Naive thymus-derived CD4-positive, alpha-beta T cell (primary cell): ENCODE measurements around the gene KCNK4. TPM values are rescaled to one million over a fixed set of nuclear protein-coding genes. Genes with fewer than 3 reads are reported as not detected.
"Not testable (repeated sequence)": the region's sequence is repeated elsewhere in the genome, so short reads cannot be mapped to it uniquely, and the experiment has no call there.

Experiments
- ATAC-seq: fragments of 150-1000 bp; cut with Tn5 transposase; 2 replicates; pipeline ENCODE4 v1.10.0; 2021; ENCODE audit warnings: mild to moderate bottlenecking, moderate library complexity
- CTCF ChIA-PET: fragments of 350-600 bp; sonication (Branson Sonifier 250); formaldehyde crosslinking; loops from one replicate; lab custom pipeline; 2021; ENCODE audit warnings: antibody characterized with exemption; lab: Charles Lee
- POLR2A ChIA-PET: fragments of 350-600 bp; sonication (Branson Sonifier 250); formaldehyde crosslinking; loops from one replicate; lab custom pipeline; 2021; ENCODE audit warnings: antibody characterized with exemption, inconsistent platforms; lab: Charles Lee
- DNase-seq, 9 donors: peaks; one replicate each; pipeline versions ENCODE4 v3.0.0 to v3.0.0-alpha.2; 2020 to 2022; ENCODE audit warnings: mixed read lengths in 1 of 9
- H3K27ac ChIP-seq: one replicate; pipeline ENCODE4 v1.7.0; 2013; ENCODE audit warnings: mild to moderate bottlenecking, low read depth, low read length, moderate library complexity
- H3K27me3 ChIP-seq, 2 donors: one replicate each; pipeline ENCODE4 v1.7.0; 2013; ENCODE audit warnings: low read length in 2 of 2, mild to moderate bottlenecking in 2 of 2, moderate library complexity in 2 of 2; ENCODE audit not compliant: control insufficient read depth in 2 of 2, insufficient read depth in 2 of 2
- H3K36me3 ChIP-seq, 3 experiments: 1 replicate in 2 of 3; 2 replicates in 1 of 3; pipeline ENCODE4 v1.7.0; 2013; ENCODE audit warnings: low read length in 3 of 3, mild to moderate bottlenecking in 3 of 3, moderate library complexity in 1 of 3; ENCODE audit not compliant: insufficient read depth in 3 of 3, control insufficient read depth in 2 of 3
- H3K4me1 ChIP-seq, 2 donors: one replicate each; pipeline ENCODE4 v1.7.0; 2013; ENCODE audit warnings: low read length in 2 of 2, mild to moderate bottlenecking in 2 of 2, moderate library complexity in 1 of 2; ENCODE audit not compliant: control insufficient read depth in 2 of 2, insufficient read depth in 2 of 2
- H3K4me3 ChIP-seq: 2 replicates; pipeline ENCODE4 v1.7.0; 2013; ENCODE audit warnings: mild to moderate bottlenecking, low read length
- H3K9me3 ChIP-seq, 3 experiments: 1 replicate in 2 of 3; 2 replicates in 1 of 3; pipeline ENCODE4 v1.7.0; 2013; ENCODE audit warnings: low read length in 3 of 3; ENCODE audit not compliant: control insufficient read depth in 2 of 3
- H3K27ac Mint-ChIP-seq, 9 donors: one replicate each; pipeline ENCODE4 v1.8.0; 2020 to 2022; ENCODE audit warnings: mixed read lengths in 9 of 9, mild to moderate bottlenecking in 8 of 9, moderate library complexity in 5 of 9, inconsistent platforms in 2 of 9
- H3K27me3 Mint-ChIP-seq, 5 donors: one replicate each; pipeline ENCODE4 v1.8.0; 2021 to 2022; ENCODE audit warnings: mixed read lengths in 5 of 5, mild to moderate bottlenecking in 1 of 5
- H3K36me3 Mint-ChIP-seq, 5 donors: one replicate each; pipeline ENCODE4 v1.8.0; 2020 to 2022; ENCODE audit warnings: mixed read lengths in 5 of 5, mild to moderate bottlenecking in 3 of 5, inconsistent platforms in 1 of 5
- H3K4me1 Mint-ChIP-seq, 7 donors: one replicate each; pipeline ENCODE4 v1.8.0; 2020 to 2022; ENCODE audit warnings: mixed read lengths in 7 of 7, mild to moderate bottlenecking in 3 of 7, inconsistent platforms in 1 of 7
- H3K4me3 Mint-ChIP-seq, 10 donors: one replicate each; pipeline ENCODE4 v1.8.0; 2020 to 2022; ENCODE audit warnings: mild to moderate bottlenecking in 10 of 10, mixed read lengths in 10 of 10, moderate library complexity in 6 of 10, inconsistent platforms in 2 of 10
- H3K9me3 Mint-ChIP-seq, 11 donors: one replicate each; pipeline ENCODE4 v1.8.0; 2020 to 2022; ENCODE audit warnings: mixed read lengths in 11 of 11, mild to moderate bottlenecking in 4 of 11, inconsistent platforms in 1 of 11, moderate library complexity in 1 of 11
- intact Hi-C, 2 donors: fragments of 100-400 bp; cut with micrococcal nuclease; formaldehyde crosslinking; loops; one replicate each; pipeline ENCODE4 v1.15.1; 2023
- polyA plus RNA-seq, 2 donors: library from polyadenylated mRNA; unstranded; fragments of 300-500 nt; fragmentation: Illumina TruSeq; gene quantifications; one replicate each; pipeline ENCODE4 v1.2.3, GENCODE V29; 2021
- total RNA-seq, 6 experiments: library from RNA in 5 of 6; stranded (reverse) in 5 of 6; gene quantifications; 1 replicate in 5 of 6; 2 replicates in 1 of 6; pipeline ENCODE4 v1.2.3 and lab custom pipeline; 2021 to 2026

KCNK4 gene
- total and polyA plus RNA-seq, 7 experiments from 2014 or later = 0.42 TPM; not detected in 6

DNA sequence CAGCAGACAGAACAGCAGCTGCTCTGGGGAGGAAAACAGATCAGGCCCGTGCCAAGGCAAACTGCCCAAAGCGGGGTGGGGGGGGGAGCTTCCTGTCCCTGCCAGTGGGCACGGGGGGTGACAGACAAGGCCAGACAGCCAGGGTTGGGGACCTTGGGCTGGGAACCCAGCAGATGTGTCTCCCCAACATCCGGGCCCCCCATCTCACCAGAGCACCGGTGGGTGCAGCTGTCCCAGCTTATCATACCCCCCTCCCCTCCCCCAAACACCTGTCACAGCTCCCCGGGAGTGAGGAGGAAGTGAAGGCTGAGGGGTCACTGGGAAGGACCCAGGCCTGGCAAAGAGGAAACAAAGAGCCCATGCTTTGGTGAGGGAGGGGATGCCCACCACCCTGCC, 45.7 kb upstream of the KCNK4 start:
- Mint-ChIP-seq H3K4me3 (peak overlapping the region; percentile 77 to 93 (median 86)), H3K27ac (peak overlapping the region in 7 of 9 donors; percentile 65 to 88 (median 72)), H3K4me1 (peaks cover 11 to 44% (median 30%) of the 10 kb centered on the region in 7 donors), H3K9me3 (no peaks in the 10 kb centered on the region), H3K27me3 (no peaks in the 10 kb centered on the region), H3K36me3 (peaks cover 0 to 1% (median 0%) of the 10 kb centered on the region in 5 donors)
- DNase-seq (no peak), ATAC-seq (no peak)
- peak overlapping the region; percentile 59 for H3K27ac ChIP-seq
- peak overlapping the region; percentile 68 for H3K4me3 ChIP-seq
- no peaks in the 10 kb centered on the region for H3K9me3 ChIP-seq
- POLR2A ChIA-PET = interaction anchor here (0.6 to 12.3 kb wide), 12 partner anchors 10 to 388 kb away, joined by 3 to 154 read pairs (median 7); partner anchors contain the start of genes BAD, CATSPERZ, FERMT3 and PRDX5
- H3K4me1 ChIP-seq = peaks cover 19 to 27% of the 10 kb centered on the region in 2 donors
- intact Hi-C loops = no loop called here
- H3K27me3 ChIP-seq = no peaks in the 10 kb centered on the region
- H3K36me3 ChIP-seq = peaks cover 0 to 11% (median 0%) of the 10 kb centered on the region in 3 experiments
- CTCF ChIA-PET = interaction anchor here (1.3 to 4.5 kb wide), 4 partner anchors 40 to 72 kb away, joined by 3 to 30 read pairs (median 4); partner anchors contain the start of genes FERMT3, PRDX5 and TRMT112

DNA sequence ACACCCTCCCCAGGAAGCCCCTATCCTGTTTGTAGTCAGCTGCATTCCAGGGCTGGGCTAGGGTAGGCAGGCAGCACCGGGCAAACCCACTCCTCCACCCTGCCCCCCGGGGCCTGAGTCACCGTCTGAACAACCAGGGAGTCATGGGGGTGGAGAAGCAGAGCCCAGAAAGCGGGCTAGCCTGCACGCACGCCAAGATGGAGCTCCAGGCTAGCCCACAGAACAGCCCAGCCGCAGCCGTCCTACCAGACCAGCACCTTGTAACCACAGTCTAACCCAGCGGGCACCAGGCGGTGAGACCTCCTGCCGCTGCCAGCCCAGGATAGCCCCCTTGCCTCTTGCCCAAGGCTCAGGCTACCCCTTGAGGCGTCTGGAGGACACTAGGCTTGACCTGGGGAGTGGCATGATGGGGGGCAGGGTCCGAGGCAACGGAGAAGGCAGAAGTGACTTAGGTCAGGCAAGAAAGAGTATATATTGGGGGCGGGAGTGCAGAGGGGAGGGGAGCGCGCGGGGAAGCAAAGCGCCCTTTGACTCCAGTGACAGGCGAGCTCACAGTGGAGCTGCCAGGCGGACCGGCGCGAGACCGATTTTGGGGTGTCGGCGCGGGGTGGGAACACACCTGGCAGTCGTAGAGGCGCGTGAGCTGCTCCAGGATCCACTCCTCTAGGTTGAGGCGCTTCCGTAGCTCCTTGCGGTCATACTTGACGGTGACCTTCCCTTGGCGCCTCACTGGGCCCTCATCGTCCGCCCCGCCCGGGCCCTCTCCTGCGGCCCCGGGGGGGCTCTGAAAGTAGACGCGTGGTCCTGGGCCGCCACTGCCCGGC, 45.1 kb upstream of the KCNK4 start:
- ATAC-seq = no peak
- Mint-ChIP-seq H3K27ac (peak overlapping the region in 7 of 9 donors; percentile 65 to 88 (median 72)), H3K36me3 (peaks cover 0 to 1% (median 0%) of the 10 kb centered on the region in 5 donors), H3K9me3 (no peaks in the 10 kb centered on the region), H3K4me3 (peak overlapping the region; percentile 77 to 93 (median 86)), H3K4me1 (peaks cover 7 to 43% (median 28%) of the 10 kb centered on the region in 7 donors), H3K27me3 (peaks cover 0 to 3% (median 0%) of the 10 kb centered on the region in 5 donors)
- H3K27me3 ChIP-seq = no peaks in the 10 kb centered on the region
- POLR2A ChIA-PET = interaction anchor here (0.6 to 12.3 kb wide), 14 partner anchors 7 to 499 kb away, joined by 3 to 154 read pairs (median 6); partner anchors contain the start of genes BAD, CATSPERZ, FERMT3 and PRDX5
- H3K36me3 ChIP-seq = peaks cover 0 to 11% (median 0%) of the 10 kb centered on the region in 3 experiments
- CTCF ChIA-PET = interaction anchor here (1.6 to 4.5 kb wide), 3 partner anchors 40 to 58 kb away, joined by 4 to 30 read pairs (median 5); partner anchors contain the start of gene FERMT3
- intact Hi-C loops = loop anchor here in 1 of 2 donors (1.0 kb wide), 3 partner anchors 23 to 59 kb away; partner anchors contain the start of genes ESRRA and GPR137
- peak in 6 of 9 donors; percentile 24 to 76 (median 30) for DNase-seq
- peak overlapping the region; percentile 59 for H3K27ac ChIP-seq
- H3K4me1 ChIP-seq = peaks cover 21 to 25% of the 10 kb centered on the region in 2 donors
- peak overlapping the region; percentile 68 for H3K4me3 ChIP-seq
- no peaks in the 10 kb centered on the region for H3K9me3 ChIP-seq

DNA sequence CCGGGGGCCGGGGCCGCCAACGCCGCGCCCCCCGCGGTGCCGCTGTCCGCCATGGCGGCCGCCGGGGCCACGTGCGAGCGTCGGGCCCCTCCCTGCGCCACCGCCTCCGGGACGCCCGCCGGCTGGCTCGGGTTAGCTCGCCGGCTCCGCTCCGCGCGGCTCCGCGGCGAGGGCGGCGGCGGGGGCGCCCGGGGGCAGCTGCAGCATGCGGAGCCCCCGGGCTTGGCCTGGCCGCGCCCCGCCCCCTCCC, 44.6 kb upstream of the KCNK4 start:
- DNase-seq (peak in 1 of 9 donors; percentile 31), ATAC-seq (peak; percentile 17)
- not testable (repeated sequence) for H3K9me3 ChIP-seq, H3K27me3 Mint-ChIP-seq, H3K27me3 ChIP-seq, H3K4me3 ChIP-seq, H3K36me3 ChIP-seq, H3K36me3 Mint-ChIP-seq, H3K9me3 Mint-ChIP-seq, H3K27ac ChIP-seq
- peaks cover 21 to 25% of the 10 kb centered on the region in 2 donors for H3K4me1 ChIP-seq
- ChIA-PET POLR2A (interaction anchor here (1.0 to 12.3 kb wide), 12 partner anchors 8 to 498 kb away, joined by 3 to 154 read pairs (median 6); partner anchors contain the start of genes BAD, FERMT3, NUDT22 and PRDX5), CTCF (interaction anchor here (1.6 to 4.5 kb wide), 2 partner anchors 41 to 56 kb away, joined by 5 to 30 read pairs; partner anchors contain the start of gene FERMT3)
- Mint-ChIP-seq H3K4me3 (peak overlapping the region; percentile 82 to 92 (median 87)), H3K27ac (peak overlapping the region in 2 of 9 donors; percentile 64 to 83), H3K4me1 (peaks cover 7 to 42% (median 28%) of the 10 kb centered on the region in 7 donors)
- intact Hi-C loops = loop anchor here in 1 of 2 donors (1.0 kb wide), 3 partner anchors 23 to 59 kb away; partner anchors contain the start of genes ESRRA and GPR137

DNA sequence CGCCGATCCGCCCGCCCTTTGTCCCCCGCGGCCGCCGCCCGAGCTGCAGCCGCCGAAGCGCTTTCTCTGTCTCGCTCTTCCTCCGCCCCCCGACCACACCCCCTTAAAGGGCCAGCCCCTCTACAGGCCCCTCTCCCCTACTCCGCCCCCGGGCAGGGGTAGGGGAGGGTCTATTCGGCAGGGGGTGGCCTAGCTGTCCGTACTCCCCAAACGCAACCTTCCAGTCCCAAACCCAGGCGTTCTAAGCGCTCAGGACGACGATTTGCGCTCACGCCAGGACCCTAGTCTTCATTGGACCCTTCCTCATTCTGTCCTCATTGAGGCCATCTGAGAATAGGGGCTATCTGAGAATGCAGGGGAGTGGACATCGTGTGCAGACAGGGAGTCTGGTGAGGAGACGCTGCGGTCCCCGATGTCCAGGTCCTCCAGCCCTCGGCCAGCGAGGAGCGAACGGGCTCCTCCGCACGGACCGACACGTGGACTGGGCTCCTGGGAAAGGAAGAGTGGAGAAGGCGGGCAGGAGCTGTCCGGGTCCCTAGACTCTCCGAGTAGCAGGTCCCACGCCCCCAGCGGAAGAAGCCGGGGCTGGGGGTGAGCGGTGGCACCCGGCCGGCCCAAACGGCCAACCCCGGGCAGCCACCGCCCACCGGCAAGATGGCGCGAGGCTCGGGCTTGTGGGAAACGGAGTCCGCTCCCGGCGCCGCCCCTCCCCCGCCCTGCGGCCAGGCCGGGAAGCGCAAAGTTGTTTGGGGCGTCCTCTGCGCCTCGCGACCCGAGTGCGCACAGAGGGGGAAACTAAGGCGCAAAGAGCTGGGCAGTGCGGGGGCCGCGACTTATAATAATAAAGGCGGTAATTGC, 44.0 kb upstream of the KCNK4 start, which contains the start of gene PPP1R14B:
Gene PPP1R14B, minus strand, starts transcription at position 73 of the 858 bp plus-strand sequence. CDS start 270 bp downstream, outside the sequence.
- ATAC-seq (peak; percentile 75), DNase-seq (peak; percentile 55 to 88 (median 70))
- no peaks in the 10 kb centered on the region for H3K36me3 Mint-ChIP-seq
- peaks cover 0 to 7% (median 0%) of the 10 kb centered on the region in 3 experiments for H3K36me3 ChIP-seq
- POLR2A ChIA-PET = interaction anchor here (0.7 to 12.3 kb wide), 13 partner anchors 9 to 70 kb away, joined by 3 to 154 read pairs (median 5); partner anchors contain the start of genes BAD, DNAJC4, FERMT3 and NUDT22
- peak within 1 kb of the TSS; percentile 65 to 88 (median 85) for H3K27ac Mint-ChIP-seq
- peaks cover 7 to 46% (median 32%) of the 10 kb centered on the region in 7 donors for H3K4me1 Mint-ChIP-seq
- peak within 1 kb of the TSS; percentile 100 for H3K4me3 ChIP-seq
- H3K4me3 Mint-ChIP-seq = peak within 1 kb of the TSS; percentile 83 to 93 (median 88)
- H3K9me3 ChIP-seq = no peaks in the 10 kb centered on the region
- peaks cover 0 to 2% (median 0%) of the 10 kb centered on the region in 11 donors for H3K9me3 Mint-ChIP-seq
- H3K27me3 ChIP-seq = no peaks in the 10 kb centered on the region
- H3K27me3 Mint-ChIP-seq = peaks cover 0 to 3% (median 0%) of the 10 kb centered on the region in 5 donors
- intact Hi-C loops = loop anchor here (1.0 kb wide), 5 partner anchors 21 to 58 kb away; partner anchors contain the start of genes ESRRA (in 2 of the 2), GPR137 (in 2 of the 2), NUDT22 (in 1 of the 2) and TRPT1 (in 1 of the 2)
- H3K27ac ChIP-seq = peak within 1 kb of the TSS; percentile 64
- peaks cover 25 to 27% of the 10 kb centered on the region in 2 donors for H3K4me1 ChIP-seq
- CTCF ChIA-PET = interaction anchor here (1.6 to 4.5 kb wide), 2 partner anchors 42 to 55 kb away, joined by 5 to 30 read pairs; partner anchors contain the start of gene FERMT3

DNA sequence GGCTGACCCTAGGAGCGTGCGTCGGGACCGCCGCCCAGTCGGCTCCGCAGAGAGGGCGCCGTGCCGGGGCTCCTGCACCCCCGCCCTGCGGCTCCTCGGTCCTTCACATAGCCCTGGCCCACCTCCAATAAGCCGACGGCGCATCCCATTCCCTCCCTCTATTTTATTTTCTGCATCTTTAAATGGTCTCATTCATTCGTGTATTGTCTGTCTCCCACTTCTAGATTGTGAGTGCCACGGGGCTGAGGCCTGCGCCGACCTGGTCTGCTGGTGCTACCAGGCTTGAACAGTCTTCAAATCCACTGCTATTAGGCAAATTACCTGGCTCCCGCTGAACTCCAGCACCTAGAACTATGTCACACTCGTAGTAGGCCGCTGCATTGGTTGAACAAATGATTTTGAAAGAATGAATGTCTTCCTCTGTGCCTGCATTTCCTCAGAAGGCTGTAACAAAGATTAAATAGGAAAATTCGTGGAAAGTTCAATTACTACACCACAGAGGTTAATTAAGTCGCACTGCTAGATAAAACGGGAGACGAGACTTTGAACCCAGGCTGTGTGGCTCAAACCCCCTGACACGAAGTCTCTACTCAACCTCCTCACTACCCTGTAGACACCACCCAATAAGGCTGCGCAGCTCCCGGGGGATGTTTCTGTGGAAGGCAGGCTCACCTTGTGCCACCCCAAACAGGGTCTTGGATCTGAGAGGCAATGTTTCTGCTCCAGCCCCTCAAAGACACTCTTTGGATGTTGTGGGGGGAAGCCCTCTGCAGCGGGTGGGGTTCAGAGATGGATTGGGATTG, 43.2 kb upstream of the KCNK4 start:
- CTCF ChIA-PET = interaction anchor here (0.7 to 4.5 kb wide), 3 partner anchors 21 to 68 kb away, joined by 3 to 30 read pairs (median 3); partner anchors contain the start of gene FERMT3
- H3K36me3 Mint-ChIP-seq = no peaks in the 10 kb centered on the region

More for the DNA sequence above, 43.2 kb upstream of the KCNK4 start:
- H3K4me3 ChIP-seq = peak overlapping the region; percentile 100
- Mint-ChIP-seq H3K9me3 (peaks cover 0 to 2% (median 0%) of the 10 kb centered on the region in 11 donors), H3K4me1 (peaks cover 7 to 47% (median 28%) of the 10 kb centered on the region in 7 donors), H3K4me3 (peak overlapping the region; percentile 70 to 92 (median 84)), H3K27me3 (peaks cover 0 to 3% (median 0%) of the 10 kb centered on the region in 5 donors), H3K27ac (peak overlapping the region in 8 of 9 donors; percentile 6 to 82 (median 50))
- H3K27me3 ChIP-seq = no peaks in the 10 kb centered on the region
- POLR2A ChIA-PET = interaction anchor here (0.7 to 12.3 kb wide), 12 partner anchors 9 to 69 kb away, joined by 3 to 154 read pairs (median 4); partner anchors contain the start of genes DNAJC4, NUDT22, PRDX5 and TRMT112
- H3K27ac ChIP-seq = no peak overlapping the region
- peaks cover 0 to 7% (median 0%) of the 10 kb centered on the region in 3 experiments for H3K36me3 ChIP-seq
- no peaks in the 10 kb centered on the region for H3K9me3 ChIP-seq
- DNase-seq = no peak
- ATAC-seq = no peak
- intact Hi-C loops = loop anchor here (1.0 kb wide), 4 partner anchors 22 to 57 kb away; partner anchors contain the start of genes ESRRA (in 1 of the 2), GPR137 (in 1 of the 2), NUDT22 (in 1 of the 2) and TRPT1 (in 1 of the 2)
- peaks cover 24 to 25% of the 10 kb centered on the region in 2 donors for H3K4me1 ChIP-seq
